HG02981 (cell line): Measurements from ENCODE around the gene LPCAT1.
"Not testable (repeated sequence)": the region's sequence is repeated elsewhere in the genome, so short reads cannot be mapped to it uniquely, and the experiment has no call there.

Experiments used
- ATAC-seq: cut with Tn5 transposase; IDR thresholded peaks from one replicate; pipeline ENCODE4 v1.9.1; 2021; ENCODE audit warnings: mild to moderate bottlenecking, moderate library complexity; ENCODE audit not compliant: unreplicated experiment

Gene LPCAT1

DNA sequence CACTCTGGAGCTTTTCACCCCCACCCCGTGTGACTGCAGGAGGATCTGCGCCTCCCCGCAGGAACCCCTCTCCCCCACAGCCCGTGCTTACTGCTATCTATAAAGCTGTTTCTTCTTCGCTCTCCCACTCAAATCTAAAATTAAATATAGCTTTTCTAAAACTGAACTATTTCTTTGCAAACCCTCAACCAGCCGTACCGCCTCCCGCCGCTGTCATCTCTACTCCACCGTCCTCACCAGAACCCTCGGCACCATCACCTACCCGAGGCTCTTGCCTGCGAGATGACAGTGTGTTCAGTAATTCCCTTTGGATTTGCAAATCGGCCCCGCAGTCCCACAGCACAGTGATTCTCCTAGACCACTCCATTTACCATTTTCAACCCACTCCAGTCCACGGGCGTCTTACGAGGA is 13.6 kb downstream of the LPCAT1 start:
- ATAC-seq: no peak

DNA sequence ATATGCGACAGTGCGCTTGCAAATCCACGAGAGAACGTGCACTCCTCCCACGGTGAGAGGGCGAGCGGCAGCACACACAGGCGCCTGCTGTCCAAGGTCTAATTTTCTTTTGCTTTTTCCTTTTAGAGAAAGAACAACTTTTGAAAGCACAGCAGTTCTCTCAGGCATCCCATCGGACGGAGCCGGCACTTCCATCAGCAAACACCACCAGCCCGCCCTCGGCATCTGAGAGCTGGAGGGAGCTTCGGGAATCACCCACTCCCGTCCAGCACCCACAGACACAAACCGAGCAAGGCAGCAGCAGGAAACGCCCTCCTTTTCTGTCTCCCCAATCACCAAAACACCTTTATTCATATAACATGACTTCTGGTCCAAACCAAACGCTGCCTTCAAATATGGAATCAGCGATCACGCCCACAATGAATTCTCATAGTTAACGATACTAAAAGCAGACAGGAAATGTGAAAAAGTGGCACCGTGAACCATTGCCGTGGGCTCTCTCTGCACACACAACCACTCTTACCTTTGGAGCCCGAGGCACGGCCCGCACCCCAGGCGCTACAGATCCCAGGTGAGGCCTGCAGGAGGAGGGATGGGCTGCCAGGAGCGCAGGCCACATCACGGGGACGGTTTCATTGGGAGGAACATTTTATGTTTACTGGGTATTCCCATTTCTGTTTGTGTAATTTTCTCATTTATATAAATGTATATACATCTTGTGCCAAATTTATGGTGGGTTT is 14.2 kb downstream of the LPCAT1 start:
- ATAC-seq: no peak

GRCh38 chr5:1508659-1509290 is 15.0 kb downstream of the LPCAT1 start:
- ATAC-seq: no peak

GRCh38 chr5:1507961-1508658 is 15.7 kb downstream of the LPCAT1 start:
- ATAC-seq: no peak

GRCh38 chr5:1507457-1507856 is 16.3 kb downstream of the LPCAT1 start:
- no peak for ATAC-seq

- ATAC-seq: no peak
Measured at GRCh38 chr5:1507014-1507375, 16.8 kb downstream of the LPCAT1 start.

GRCh38 chr5:1506242-1507013 is 17.3 kb downstream of the LPCAT1 start:
- no peak for ATAC-seq

DNA sequence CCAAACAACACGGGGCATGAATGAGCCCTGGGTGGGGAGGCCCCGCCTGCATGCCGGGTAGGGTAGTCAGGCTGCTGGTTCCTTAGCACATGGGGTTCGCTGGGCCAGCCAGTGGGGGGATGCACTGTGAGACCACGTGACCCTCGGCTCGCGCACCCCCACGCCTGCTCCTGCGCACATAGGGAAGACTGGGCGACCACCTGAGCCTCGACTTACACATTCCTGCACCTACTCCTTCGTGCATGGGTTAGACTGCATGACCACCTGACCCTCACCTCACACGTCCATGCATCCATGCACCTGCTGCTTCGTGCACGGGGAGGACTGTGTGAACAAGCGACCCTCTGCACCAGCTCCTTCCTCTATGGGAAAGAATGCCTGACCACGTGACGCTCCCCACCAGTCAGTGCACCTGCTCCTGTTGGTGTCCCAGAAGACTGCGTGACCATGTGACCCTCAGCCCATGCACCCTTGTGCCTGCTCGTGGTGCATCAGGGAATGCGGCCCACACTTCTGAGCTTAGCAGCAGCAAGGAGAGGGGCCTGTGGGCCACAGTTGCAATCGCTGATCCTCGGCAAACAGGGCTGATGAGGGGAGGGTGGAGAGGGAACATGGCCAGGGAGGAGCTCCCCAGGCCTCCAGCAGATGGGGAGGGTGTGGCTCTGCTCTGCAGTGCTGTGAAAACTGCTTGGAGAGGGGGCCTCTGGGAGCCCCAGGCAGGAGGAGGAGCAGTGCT is 18.1 kb downstream of the LPCAT1 start:
- ATAC-seq: no peak

DNA sequence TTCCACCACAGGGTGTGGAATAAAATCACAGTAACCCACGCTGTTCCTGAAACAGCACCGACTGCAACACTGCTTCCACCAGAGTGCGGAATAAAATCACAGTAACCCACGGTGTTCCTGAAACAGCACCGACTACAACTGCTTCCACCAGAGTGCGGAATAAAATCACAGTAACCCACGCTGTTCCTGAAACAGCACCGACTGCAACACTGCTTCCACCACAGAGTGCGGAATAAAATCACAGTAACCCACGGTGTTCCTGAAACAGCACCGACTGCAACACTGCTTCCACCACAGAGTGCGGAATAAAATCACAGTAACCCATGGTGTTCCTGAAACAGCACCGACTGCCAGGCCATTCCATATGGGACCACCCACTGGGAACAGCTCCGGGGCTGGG is 18.7 kb downstream of the LPCAT1 start:
- not testable (repeated sequence) for ATAC-seq

GRCh38 chr5:1504617-1505016 is 19.1 kb downstream of the LPCAT1 start:
- no peak for ATAC-seq

GRCh38 chr5:1504069-1504595 is 19.6 kb downstream of the LPCAT1 start:
- ATAC-seq: no peak

DNA sequence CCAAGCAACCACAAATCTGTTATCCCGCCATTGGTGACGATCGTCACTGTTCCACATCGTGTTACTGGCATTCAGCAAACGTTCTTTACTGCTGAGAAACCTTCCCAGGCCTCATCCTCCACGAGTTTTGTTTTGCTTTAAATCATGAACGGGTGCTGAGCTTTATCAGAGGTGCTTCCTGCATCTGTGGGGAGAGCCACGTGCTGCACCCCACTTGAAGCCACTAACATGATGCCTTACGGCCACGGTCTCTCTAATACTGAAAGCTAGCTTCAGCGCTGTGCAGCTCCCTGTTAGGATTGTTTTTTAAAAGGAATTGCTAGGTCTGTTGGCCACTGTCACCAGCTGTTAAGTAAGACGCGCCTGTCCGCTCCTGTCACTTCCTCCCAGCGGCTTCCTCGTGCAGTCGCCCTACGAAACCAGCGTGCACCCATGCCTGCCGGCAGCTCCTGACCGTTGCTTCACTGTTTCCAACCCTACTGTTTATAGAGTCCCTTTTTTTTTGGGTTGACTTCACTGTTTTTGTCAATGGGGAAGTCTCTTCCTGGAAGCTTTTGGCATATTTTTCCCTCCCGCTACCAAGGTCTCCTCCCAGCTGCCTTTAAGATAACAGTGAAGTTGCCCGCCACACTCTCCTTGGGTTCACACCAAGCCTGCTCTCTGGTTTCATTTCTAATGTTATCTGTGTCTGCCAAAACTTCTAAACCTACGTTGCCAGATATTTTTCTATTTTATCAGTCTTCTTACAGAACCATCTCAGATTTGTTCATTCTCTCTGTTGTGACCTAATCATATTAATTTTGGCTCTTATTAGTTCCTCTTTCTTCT is 20.3 kb downstream of the LPCAT1 start:
- peak; percentile 20 for ATAC-seq

DNA sequence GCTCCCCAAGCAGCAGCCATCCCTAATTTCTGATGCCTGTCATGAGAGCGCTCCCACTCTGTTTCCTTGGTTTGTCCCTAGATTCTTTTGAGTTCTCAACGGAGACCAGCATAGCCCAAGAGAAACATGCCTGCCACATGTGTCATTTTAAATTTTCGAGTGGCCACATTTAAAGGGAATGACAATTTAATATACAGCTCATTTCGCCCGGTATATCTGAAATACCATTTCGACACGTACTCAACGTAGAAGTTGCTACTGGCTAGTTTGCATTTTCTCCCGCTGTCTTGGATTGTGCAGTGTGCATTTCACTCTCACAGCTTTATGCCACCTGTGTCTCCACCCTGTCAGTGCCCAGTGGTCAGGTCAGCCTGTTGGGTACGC is 21.0 kb downstream of the LPCAT1 start:
- ATAC-seq: no peak

GRCh38 chr5:1502046-1502736 is 21.6 kb downstream of the LPCAT1 start:
- ATAC-seq: no peak

DNA sequence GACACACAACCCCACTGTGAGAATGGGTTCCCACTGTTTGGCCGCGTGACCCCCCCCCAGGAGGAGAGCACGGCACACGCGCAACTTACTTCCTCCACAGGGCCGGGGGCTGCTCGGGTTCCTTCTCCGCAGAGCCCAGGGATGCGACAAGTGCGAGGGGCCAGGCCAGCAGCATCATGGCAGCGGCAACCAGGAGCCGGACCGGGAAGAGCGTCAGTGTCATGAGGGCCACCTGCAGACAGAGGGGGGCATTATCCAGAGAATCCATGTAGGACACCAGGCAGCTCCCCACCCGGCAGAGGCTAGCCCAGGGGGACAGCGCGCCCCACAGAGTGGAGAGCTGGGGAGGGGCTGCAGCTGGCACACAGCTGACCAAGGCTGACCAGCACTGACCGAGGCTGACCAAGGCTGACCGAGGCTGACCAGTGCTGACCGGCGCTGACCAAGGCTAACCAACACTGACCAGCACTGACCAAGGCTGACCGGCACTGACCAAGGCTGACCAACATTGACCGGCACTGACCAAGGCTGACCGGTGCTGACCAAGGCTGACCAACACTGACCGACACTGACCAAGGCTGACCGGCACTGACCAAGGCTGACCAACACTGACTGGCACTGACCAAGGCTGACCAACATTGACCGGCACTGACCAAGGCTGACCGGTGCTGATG is 22.3 kb downstream of the LPCAT1 start:
- ATAC-seq: no peak

- no peak for ATAC-seq
Measured at GRCh38 chr5:1500411-1501091, 23.2 kb downstream of the LPCAT1 start.

- no peak for ATAC-seq
Measured at GRCh38 chr5:1499851-1500250, 23.9 kb downstream of the LPCAT1 start.
